Ishikawa (cell line): Measurements from ENCODE around the gene TRIP10.

Experiments
- CEBPB ChIP-seq: IDR thresholded peaks from 2 replicates; pipeline ENCODE4 v1.6.1; 2012
- CREB1 ChIP-seq: IDR thresholded peaks from 2 replicates; pipeline ENCODE4 v1.6.1; 2012; ENCODE audit warnings: low read depth
- EGR1 ChIP-seq: IDR thresholded peaks from 2 replicates; pipeline ENCODE4 v1.6.1; 2012
- EP300 ChIP-seq: IDR thresholded peaks from 2 replicates; pipeline ENCODE4 v1.6.1; 2012; ENCODE audit warnings: borderline replicate concordance
- FOXM1 ChIP-seq: IDR thresholded peaks from 2 replicates; pipeline ENCODE4 v1.6.1; 2012; ENCODE audit warnings: low read depth, borderline replicate concordance
- MAX ChIP-seq: IDR thresholded peaks from 2 replicates; pipeline ENCODE4 v1.6.1; 2012
- RAD21 ChIP-seq: IDR thresholded peaks from 2 replicates; pipeline ENCODE4 v1.6.1; 2012; ENCODE audit warnings: low read depth
- REST ChIP-seq: IDR thresholded peaks from 2 replicates; pipeline ENCODE4 v1.6.1; 2012; ENCODE audit warnings: low read depth, mild to moderate bottlenecking
- TAF1 ChIP-seq: IDR thresholded peaks from 2 replicates; pipeline ENCODE4 v1.6.1; 2012; ENCODE audit warnings: low read depth, mild to moderate bottlenecking
- TCF12 ChIP-seq: IDR thresholded peaks from 2 replicates; pipeline ENCODE4 v1.6.1; 2012; ENCODE audit warnings: low read depth
- TEAD4 ChIP-seq: IDR thresholded peaks from 2 replicates; pipeline ENCODE4 v1.6.1; 2012
- USF1 ChIP-seq: IDR thresholded peaks from 2 replicates; pipeline ENCODE4 v1.6.1; 2012
- YY1 ChIP-seq: IDR thresholded peaks from 2 replicates; pipeline ENCODE4 v1.6.1; 2012; ENCODE audit warnings: low read depth
- ZBTB7A ChIP-seq: IDR thresholded peaks from 2 replicates; pipeline ENCODE4 v1.6.1; 2012; ENCODE audit warnings: low read depth

- TF ChIP-seq EGR1, result no peak
- TF ChIP-seq MAX, result no peak
- no peak for TF ChIP-seq TAF1
- TF ChIP-seq ZBTB7A, result no peak
- TF ChIP-seq TEAD4, result no peak
- TF ChIP-seq REST, result no peak
- TF ChIP-seq FOXM1, result no peak
- TF ChIP-seq TCF12, result no peak
- TF ChIP-seq YY1, result no peak
- no peak for TF ChIP-seq EP300
- TF ChIP-seq RAD21, result no peak
- TF ChIP-seq CEBPB, result no peak
- no peak for TF ChIP-seq CREB1
- no peak for TF ChIP-seq USF1
These were observed 21.3 kb upstream of the TRIP10 start for GRCh38 chr19:6718111-6718740.
